Keratinocyte (primary cell): ENCODE measurements around the gene HECTD4. TPM values are rescaled to one million over a fixed set of nuclear protein-coding genes. Genes with fewer than 3 reads are reported as not detected.

ENCODE experiments used
- DNase-seq: peaks from one replicate; pipeline ENCODE4 v3.0.0-alpha.2; 2011; ENCODE audit warnings: low read depth, missing footprints, low spot score
- FAIRE-seq: peaks from 2 replicates; lab custom pipeline; 2011; peaks lifted over from hg19 to GRCh38; lab: Jason Lieb, UNC
- H2AFZ ChIP-seq: 2 replicates; pipeline ENCODE4 v1.6.0; 2012; ENCODE audit warnings: low read length, control low read depth, inconsistent platforms; ENCODE audit not compliant: control insufficient read depth
- H3K27ac ChIP-seq: 2 replicates; pipeline ENCODE4 v1.5.1; 2011; ENCODE audit warnings: low read length; ENCODE audit not compliant: control insufficient read depth, insufficient read depth
- H3K27me3 ChIP-seq: 3 replicates; pipeline ENCODE4 v1.6.0; 2011; ENCODE audit warnings: low read length; ENCODE audit not compliant: control insufficient read depth, insufficient read depth; ENCODE audit errors: extremely low read depth
- H3K36me3 ChIP-seq, 2 experiments: 2 replicates in 1 of 2; 3 replicates in 1 of 2; pipeline ENCODE4 v1.5.1; 2011; ENCODE audit warnings: low read length in 2 of 2, mild to moderate bottlenecking in 1 of 2; ENCODE audit not compliant: control insufficient read depth in 2 of 2, insufficient read depth in 2 of 2; ENCODE audit errors: extremely low read depth in 1 of 2
- H3K4me1 ChIP-seq: 3 replicates; pipeline ENCODE4 v1.5.1; 2011; ENCODE audit warnings: low read length; ENCODE audit not compliant: control insufficient read depth, insufficient read depth; ENCODE audit errors: extremely low read depth
- H3K4me2 ChIP-seq: 3 replicates; pipeline ENCODE4 v1.6.0; 2011; ENCODE audit warnings: low read depth, low read length; ENCODE audit not compliant: control insufficient read depth, insufficient read depth; ENCODE audit errors: extremely low read depth
- H3K4me3 ChIP-seq, 3 experiments: fragments of 200-600 bp in 1 of 3; sonication (generic) in 1 of 3; 2 replicates in 2 of 3; 3 replicates in 1 of 3; pipeline ENCODE4 v1.5.1; 2011 to 2016; ENCODE audit warnings: low read length in 3 of 3, mild to moderate bottlenecking in 3 of 3, control low read depth in 2 of 3, inconsistent platforms in 1 of 3, low read depth in 1 of 3, mixed read lengths in 1 of 3, mixed run types in 1 of 3, moderate library complexity in 1 of 3; ENCODE audit not compliant: control insufficient read depth in 2 of 3, insufficient read depth in 2 of 3; ENCODE audit errors: extremely low read depth in 1 of 3
- H3K79me2 ChIP-seq: 2 replicates; pipeline ENCODE4 v1.6.0; 2012; ENCODE audit warnings: low read length; ENCODE audit not compliant: control insufficient read depth, insufficient read depth
- H3K9ac ChIP-seq: 3 replicates; pipeline ENCODE4 v1.6.0; 2011; ENCODE audit warnings: low read length; ENCODE audit not compliant: control insufficient read depth, insufficient read depth; ENCODE audit errors: extremely low read depth
- H3K9me1 ChIP-seq: 3 replicates; pipeline ENCODE4 v1.6.0; 2011; ENCODE audit warnings: low read length; ENCODE audit not compliant: control insufficient read depth, insufficient read depth; ENCODE audit errors: extremely low read depth
- H3K9me3 ChIP-seq: 2 replicates; pipeline ENCODE4 v1.5.1; 2012; ENCODE audit warnings: low read depth, low read length; ENCODE audit not compliant: control insufficient read depth
- H4K20me1 ChIP-seq: 3 replicates; pipeline ENCODE4 v1.6.0; 2011; ENCODE audit warnings: low read length; ENCODE audit not compliant: control insufficient read depth, insufficient read depth; ENCODE audit errors: extremely low read depth
- EZH2 ChIP-seq: IDR thresholded peaks from one replicate; pipeline ENCODE4 v1.6.1; 2012; ENCODE audit warnings: inconsistent platforms, mild to moderate bottlenecking, low read length, moderate library complexity
- dilution Hi-C: fragments of 300-500 bp; cut with MboI; formaldehyde crosslinking; loops from one replicate; pipeline ENCODE4 v1.7.0; 2020; ENCODE audit warnings: low sequenced_read_pairs; ENCODE audit not compliant: extremely low pct_ligation_motif_present
- polyA plus RNA-seq, 5 experiments: library from polyadenylated mRNA; depleted of rRNA in 3 of 5; stranded (reverse) in 3 of 5; stranded (forward) in 1 of 5; unstranded in 1 of 5; fragments of >200 nt; gene quantifications; 1 replicate in 1 of 5; 2 replicates in 3 of 5; 3 replicates in 1 of 5; pipeline versions ENCODE4 v1.2.1 to v1.2.3, GENCODE V29; 2011 to 2012; ENCODE audit warnings: missing spikeins in 2 of 5, low read depth in 1 of 5, low replicate concordance in 1 of 5
- TF ChIP-seq, protein P1 (sequence below), 3 experiments: IDR thresholded peaks in 1 of 3; conservative IDR thresholded peaks in 1 of 3; optimal IDR thresholded peaks in 1 of 3; 2 replicates in 2 of 3; 3 replicates in 1 of 3; pipeline versions ENCODE3 to v1.5.1; 2011; ENCODE audit warnings: low read length in 3 of 3, mild to moderate bottlenecking in 3 of 3, moderate library complexity in 2 of 3, control low read depth in 1 of 3, inconsistent platforms in 1 of 3; ENCODE audit not compliant: insufficient read depth in 2 of 3; ENCODE audit errors: extremely low read depth in 1 of 3

Gene HECTD4
- polyA plus RNA-seq, 1 donor (not counting 4 experiments of a cell fraction or from before 2014, with no cell fraction given) = 7.5 TPM

DNA sequence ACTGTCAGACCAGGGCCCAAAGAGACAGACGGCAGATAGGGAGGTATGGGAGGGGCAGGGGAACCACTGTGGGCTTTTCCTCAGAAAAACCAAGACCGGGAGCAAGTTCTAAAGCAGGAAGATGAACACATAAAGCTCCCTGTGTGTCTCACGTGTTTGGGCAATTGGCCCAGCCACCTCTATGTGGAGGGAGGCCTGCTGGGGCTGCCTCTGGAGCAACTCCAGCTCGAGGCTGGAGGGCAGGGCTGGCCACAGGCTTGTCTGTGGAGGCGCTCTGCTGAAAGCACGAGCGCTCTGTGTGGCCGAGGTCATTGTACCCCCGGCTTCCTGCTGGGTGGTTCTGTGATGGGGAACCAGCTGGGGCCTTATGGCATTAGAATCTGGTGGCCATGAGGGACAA, 220.5 kb downstream of the HECTD4 start:
- Histone ChIP-seq H3K9me3 (no peaks in the 10 kb centered on the region), H3K4me2 (no peak overlapping the region), H3K9me1 (no peaks in the 10 kb centered on the region), H3K36me3 (peaks cover 0 to 14% of the 10 kb centered on the region in 2 experiments), H2AFZ (no peak overlapping the region), H3K4me3 (no peak overlapping the region), H4K20me1 (no peaks in the 10 kb centered on the region), H3K27ac (no peak overlapping the region), H3K4me1 (no peaks in the 10 kb centered on the region), H3K9ac (no peak overlapping the region), H3K27me3 (no peaks in the 10 kb centered on the region), H3K79me2 (no peaks in the 10 kb centered on the region)
- dilution Hi-C loops = no loop called here
- DNase-seq = no peak
- no peak for FAIRE-seq
- TF ChIP-seq, protein P1, sequence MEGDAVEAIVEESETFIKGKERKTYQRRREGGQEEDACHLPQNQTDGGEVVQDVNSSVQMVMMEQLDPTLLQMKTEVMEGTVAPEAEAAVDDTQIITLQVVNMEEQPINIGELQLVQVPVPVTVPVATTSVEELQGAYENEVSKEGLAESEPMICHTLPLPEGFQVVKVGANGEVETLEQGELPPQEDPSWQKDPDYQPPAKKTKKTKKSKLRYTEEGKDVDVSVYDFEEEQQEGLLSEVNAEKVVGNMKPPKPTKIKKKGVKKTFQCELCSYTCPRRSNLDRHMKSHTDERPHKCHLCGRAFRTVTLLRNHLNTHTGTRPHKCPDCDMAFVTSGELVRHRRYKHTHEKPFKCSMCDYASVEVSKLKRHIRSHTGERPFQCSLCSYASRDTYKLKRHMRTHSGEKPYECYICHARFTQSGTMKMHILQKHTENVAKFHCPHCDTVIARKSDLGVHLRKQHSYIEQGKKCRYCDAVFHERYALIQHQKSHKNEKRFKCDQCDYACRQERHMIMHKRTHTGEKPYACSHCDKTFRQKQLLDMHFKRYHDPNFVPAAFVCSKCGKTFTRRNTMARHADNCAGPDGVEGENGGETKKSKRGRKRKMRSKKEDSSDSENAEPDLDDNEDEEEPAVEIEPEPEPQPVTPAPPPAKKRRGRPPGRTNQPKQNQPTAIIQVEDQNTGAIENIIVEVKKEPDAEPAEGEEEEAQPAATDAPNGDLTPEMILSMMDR (optimal IDR thresholded peaks at IDR 0.05 in 1 of 3, IDR thresholded peaks at IDR 0.05 in 1 of 3, conservative IDR thresholded peaks at IDR 0.05 in 1 of 3; ENCODE audit: extremely low read depth in 1 of 3, insufficient read depth in 2 of 3, low read length in 3 of 3) = no peak
- TF ChIP-seq EZH2 = no peak

DNA sequence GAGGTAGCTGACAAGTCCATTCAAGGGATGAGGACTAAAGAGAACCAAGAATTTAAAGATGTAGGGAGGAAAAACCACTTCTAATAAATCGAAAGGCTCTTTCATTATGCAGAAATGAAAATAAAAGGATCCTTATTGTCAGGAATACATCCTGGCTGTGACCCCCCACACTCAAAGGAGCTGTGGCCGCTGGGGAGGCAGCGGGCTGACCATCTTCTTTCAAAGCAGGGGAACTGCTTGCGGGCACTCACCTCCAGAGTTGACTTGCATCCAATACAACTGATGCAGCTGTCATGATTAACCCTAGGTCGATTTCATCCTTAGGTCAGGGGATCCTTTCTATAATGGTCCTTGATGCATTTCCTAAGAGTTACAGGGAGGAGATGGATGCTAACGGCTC, 221.6 kb downstream of the HECTD4 start:
- no peaks in the 10 kb centered on the region for H3K9me1 ChIP-seq
- TF ChIP-seq, protein P1 (optimal IDR thresholded peaks at IDR 0.05 in 1 of 3, IDR thresholded peaks at IDR 0.05 in 1 of 3, conservative IDR thresholded peaks at IDR 0.05 in 1 of 3; ENCODE audit: extremely low read depth in 1 of 3, insufficient read depth in 2 of 3, low read length in 3 of 3) = no peak
- TF ChIP-seq EZH2 = no peak
- H3K9me3 ChIP-seq = no peaks in the 10 kb centered on the region
- no peak for DNase-seq
- H3K27me3 ChIP-seq = no peaks in the 10 kb centered on the region
- H3K4me3 ChIP-seq = no peak overlapping the region
- H4K20me1 ChIP-seq = no peaks in the 10 kb centered on the region
- no peak for FAIRE-seq
- no peak overlapping the region for H3K9ac ChIP-seq
- peaks cover 0 to 14% of the 10 kb centered on the region in 2 experiments for H3K36me3 ChIP-seq
- no peak overlapping the region for H2AFZ ChIP-seq
- dilution Hi-C loops = no loop called here
- no peaks in the 10 kb centered on the region for H3K79me2 ChIP-seq
- no peak overlapping the region for H3K4me2 ChIP-seq
- no peak overlapping the region for H3K27ac ChIP-seq
- H3K4me1 ChIP-seq = no peaks in the 10 kb centered on the region
